Measurements from ENCODE around the gene TARBP1. TPM values are rescaled to one million over a fixed set of nuclear protein-coding genes. Genes with fewer than 3 reads are reported as not detected.
A peak's percentile ranks its signal among the peaks of the same experiment; 100 is the strongest.

The TARBP1 gene
- total RNA-seq, 2 experiments from 2014 or later = 40.2 to 41.6 TPM

- intact Hi-C loops (cut with micrococcal nuclease) = loop anchor here (2.0 kb wide), 1 partner anchor 927 kb away; no protein-coding TSS in a partner anchor
- CTCF ChIA-PET = interaction anchor here (0.6 to 1.2 kb wide), 4 partner anchors 9 to 594 kb away, joined by 3 to 9 read pairs (median 4); no protein-coding TSS in a partner anchor
- peaks cover 41% of the 10 kb centered on the region for H3K4me1 Mint-ChIP-seq (ENCODE audit: low read depth)
- no peak overlapping the region for H3K27ac Mint-ChIP-seq
- H3K9me3 Mint-ChIP-seq = no peaks in the 10 kb centered on the region
- H3K36me3 Mint-ChIP-seq (ENCODE audit: low read depth) = no peaks in the 10 kb centered on the region
- H3K4me3 Mint-ChIP-seq = no peak overlapping the region
- no peak for DNase-seq
- H3K27me3 Mint-ChIP-seq (ENCODE audit: low read depth) = no peaks in the 10 kb centered on the region
Observed at GRCh38 chr1:234489698-234490077, 10.7 kb upstream of the TARBP1 start.

DNA sequence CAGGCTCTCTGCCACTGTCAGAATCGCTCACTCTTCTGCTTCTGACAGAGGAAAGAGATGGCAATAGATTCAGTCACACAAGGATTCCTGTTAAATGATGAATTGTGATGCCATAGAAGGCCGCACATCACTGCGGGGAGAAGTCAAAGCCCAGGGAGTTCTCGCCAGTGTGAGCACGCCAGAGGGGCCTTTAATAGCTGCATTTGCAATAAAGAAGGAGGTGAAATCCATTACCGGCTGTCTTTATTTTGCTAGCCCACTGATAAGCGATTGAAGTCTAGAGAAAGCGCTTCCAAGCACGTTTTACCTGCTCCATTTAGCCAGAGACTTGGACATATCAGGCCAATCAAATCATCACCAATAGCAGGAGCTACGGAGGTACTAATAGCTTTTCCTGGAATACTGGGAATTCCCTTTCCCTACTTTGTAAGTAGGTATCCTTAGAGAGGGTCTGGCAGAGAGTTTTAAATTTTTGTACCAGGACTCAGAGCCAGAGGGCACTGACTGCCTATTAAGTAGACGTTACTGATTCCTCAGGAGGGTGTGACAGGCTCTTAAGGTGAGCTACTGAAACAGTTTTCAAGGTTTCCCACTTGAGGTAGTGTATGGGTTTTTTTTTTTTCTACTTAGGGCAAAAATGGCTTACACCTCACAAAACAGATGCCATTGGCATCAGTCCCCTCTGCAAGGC lies 10.2 kb upstream of the TARBP1 start:
- peak overlapping the region; percentile 68 for H3K27ac Mint-ChIP-seq
- H3K9me3 Mint-ChIP-seq = no peaks in the 10 kb centered on the region
- no peak for DNase-seq
- CTCF ChIA-PET = interaction anchor here (0.9 to 1.2 kb wide), 3 partner anchors 10 to 595 kb away, joined by 3 to 9 read pairs (median 3); no protein-coding TSS in a partner anchor
- intact Hi-C loops (cut with micrococcal nuclease) = loop anchor here (2.0 kb wide), 1 partner anchor 928 kb away; no protein-coding TSS in a partner anchor
- H3K4me1 Mint-ChIP-seq (ENCODE audit: low read depth) = peaks cover 41% of the 10 kb centered on the region
- no peak overlapping the region for H3K4me3 Mint-ChIP-seq
- H3K27me3 Mint-ChIP-seq (ENCODE audit: low read depth) = no peaks in the 10 kb centered on the region
- no peaks in the 10 kb centered on the region for H3K36me3 Mint-ChIP-seq (ENCODE audit: low read depth)

- Mint-ChIP-seq H3K27ac (peak overlapping the region; percentile 91), H3K4me1 (ENCODE audit: low read depth) (peaks cover 41% of the 10 kb centered on the region), H3K9me3 (no peaks in the 10 kb centered on the region), H3K4me3 (peak overlapping the region; percentile 50), H3K27me3 (ENCODE audit: low read depth) (peaks cover 3% of the 10 kb centered on the region), H3K36me3 (ENCODE audit: low read depth) (no peaks in the 10 kb centered on the region)
- DNase-seq = peak; percentile 71
- CTCF ChIA-PET = interaction anchor here (0.6 to 2.4 kb wide), 10 partner anchors 11 to 609 kb away, joined by 3 to 20 read pairs (median 5); no protein-coding TSS in a partner anchor
- intact Hi-C loops (cut with micrococcal nuclease) = loop anchor here (1.0 to 2.0 kb wide), 6 partner anchors 13 to 928 kb away; no protein-coding TSS in a partner anchor
Observed at GRCh38 chr1:234488054-234489006, 9.4 kb upstream of the TARBP1 start.

DNA sequence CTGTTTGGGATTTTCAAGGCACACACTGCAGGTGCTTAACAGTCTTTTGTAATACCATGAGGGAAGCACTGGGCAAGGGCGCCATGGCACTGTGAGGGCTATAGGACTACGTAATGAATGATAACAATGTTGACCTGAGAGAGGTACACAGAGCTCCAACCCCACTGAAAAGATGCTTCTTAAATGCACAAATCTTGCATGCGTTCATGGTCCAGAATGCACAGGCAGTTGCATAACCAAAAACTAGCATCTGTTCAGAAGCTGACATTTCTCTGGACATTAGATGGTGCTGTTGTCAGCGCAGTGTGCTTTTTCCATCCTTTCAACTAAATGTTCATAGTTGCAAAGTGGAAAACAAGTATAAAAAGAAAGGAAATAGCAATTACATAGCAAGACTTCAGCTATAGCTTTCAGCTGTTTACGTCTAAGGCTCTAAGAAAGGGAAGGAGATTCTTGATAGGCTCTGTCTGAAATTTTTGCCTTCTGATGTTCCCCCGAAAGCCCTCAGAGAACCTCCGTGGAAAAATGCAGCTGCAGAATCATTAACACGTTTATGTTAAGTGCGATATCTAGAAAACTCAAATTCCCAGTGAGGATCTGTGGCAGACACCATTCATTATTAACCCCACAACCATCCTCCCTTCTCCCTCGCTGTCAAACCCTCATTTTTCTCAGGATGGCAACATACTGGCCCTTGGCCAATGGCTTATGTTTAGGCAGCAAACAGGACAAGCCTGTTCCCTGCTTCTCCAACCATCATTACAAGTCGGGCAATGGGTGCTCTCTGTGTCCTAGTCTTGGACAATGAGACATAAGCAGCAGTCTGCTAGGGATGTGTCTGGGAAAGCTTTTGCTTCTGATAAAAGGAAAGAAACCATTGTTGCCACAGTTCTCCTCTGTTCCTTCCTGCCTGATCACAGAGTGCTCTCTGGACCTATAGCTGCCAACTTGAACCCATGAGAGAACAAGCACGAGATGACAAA lies 8.2 kb upstream of the TARBP1 start:
- Mint-ChIP-seq H3K27ac (peak overlapping the region; percentile 91), H3K36me3 (ENCODE audit: low read depth) (no peaks in the 10 kb centered on the region), H3K4me1 (ENCODE audit: low read depth) (peaks cover 41% of the 10 kb centered on the region), H3K4me3 (no peak overlapping the region), H3K27me3 (ENCODE audit: low read depth) (peaks cover 10% of the 10 kb centered on the region), H3K9me3 (no peaks in the 10 kb centered on the region)
- CTCF ChIA-PET = interaction anchor here (0.6 to 2.4 kb wide), 17 partner anchors 9 to 610 kb away, joined by 3 to 20 read pairs (median 4); no protein-coding TSS in a partner anchor
- intact Hi-C loops (cut with micrococcal nuclease) = loop anchor here (1.0 kb wide), 2 partner anchors 528 to 596 kb away; no protein-coding TSS in a partner anchor
- peak; percentile 66 for DNase-seq

DNA sequence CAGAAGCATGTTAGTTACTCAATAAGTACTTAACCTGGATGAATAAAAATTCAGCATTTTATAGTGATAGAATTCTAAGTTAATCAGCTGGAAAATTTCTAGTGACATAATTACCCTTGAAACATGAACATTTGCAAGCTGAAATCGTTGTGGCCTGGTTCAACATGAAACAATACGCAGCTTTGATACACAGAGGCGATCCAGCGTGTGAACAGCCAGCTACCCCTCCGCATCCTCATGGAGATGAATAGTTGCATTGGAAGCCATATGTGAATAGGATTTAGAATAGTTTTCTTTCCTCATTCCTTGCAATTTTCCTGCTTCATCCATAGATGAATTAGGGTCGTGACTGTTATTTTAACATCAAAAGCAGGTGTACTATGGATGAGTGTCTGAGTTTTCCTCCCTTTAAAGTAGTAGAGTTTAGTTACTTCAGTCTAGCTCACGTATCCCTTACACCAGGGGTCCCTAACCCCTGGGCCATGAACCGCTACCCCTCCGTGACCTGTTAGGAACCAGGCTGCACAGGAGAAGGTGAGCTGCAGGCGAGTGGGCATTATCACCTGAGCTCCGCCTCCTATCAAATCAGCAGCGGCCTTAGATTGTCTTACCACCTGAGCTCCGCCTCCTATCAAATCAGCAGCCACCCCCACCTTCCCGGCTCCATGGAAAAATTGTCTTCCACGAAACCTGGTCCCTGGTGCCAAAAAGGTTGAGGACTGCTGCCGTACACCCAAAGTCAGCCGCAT lies 6.2 kb upstream of the TARBP1 start:
- H3K27me3 Mint-ChIP-seq (ENCODE audit: low read depth) = peaks cover 12% of the 10 kb centered on the region
- no peak overlapping the region for H3K4me3 Mint-ChIP-seq
- intact Hi-C loops (cut with micrococcal nuclease) = no loop called here
- H3K9me3 Mint-ChIP-seq = no peaks in the 10 kb centered on the region
- no peaks in the 10 kb centered on the region for H3K36me3 Mint-ChIP-seq (ENCODE audit: low read depth)
- peaks cover 40% of the 10 kb centered on the region for H3K4me1 Mint-ChIP-seq (ENCODE audit: low read depth)
- no peak overlapping the region for H3K27ac Mint-ChIP-seq
- CTCF ChIA-PET = interaction anchor here (0.7 kb wide), 2 partner anchors 599 to 618 kb away, joined by 3 to 4 read pairs; no protein-coding TSS in a partner anchor
- no peak for DNase-seq

DNA sequence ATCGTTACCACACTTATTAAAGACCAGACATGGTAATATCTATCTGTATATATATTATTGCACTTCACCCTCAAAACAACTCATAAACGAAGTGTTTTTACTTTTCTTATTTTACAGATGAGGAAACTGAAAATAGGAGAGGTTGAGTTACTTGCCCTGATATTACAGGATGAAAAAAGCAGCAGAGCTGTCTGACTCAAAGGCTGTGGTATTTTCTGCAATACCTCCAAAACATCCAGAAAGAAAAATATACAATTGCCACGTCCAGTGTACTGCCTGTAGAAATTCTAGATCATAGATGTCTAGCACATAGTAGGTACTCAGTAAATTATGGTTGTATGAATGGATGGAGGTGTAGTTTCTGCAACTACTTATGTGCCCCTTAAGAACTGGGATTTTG lies 5.2 kb upstream of the TARBP1 start:
- Mint-ChIP-seq H3K4me1 (ENCODE audit: low read depth) (peaks cover 41% of the 10 kb centered on the region), H3K4me3 (no peak overlapping the region), H3K27me3 (ENCODE audit: low read depth) (peaks cover 12% of the 10 kb centered on the region), H3K36me3 (ENCODE audit: low read depth) (no peaks in the 10 kb centered on the region), H3K27ac (no peak overlapping the region), H3K9me3 (no peaks in the 10 kb centered on the region)
- intact Hi-C loops (cut with micrococcal nuclease) = no loop called here
- DNase-seq = no peak
- CTCF ChIA-PET = interaction anchor here (0.6 to 0.7 kb wide), 2 partner anchors 29 to 116 kb away, joined by 3 read pairs; no protein-coding TSS in a partner anchor

DNA sequence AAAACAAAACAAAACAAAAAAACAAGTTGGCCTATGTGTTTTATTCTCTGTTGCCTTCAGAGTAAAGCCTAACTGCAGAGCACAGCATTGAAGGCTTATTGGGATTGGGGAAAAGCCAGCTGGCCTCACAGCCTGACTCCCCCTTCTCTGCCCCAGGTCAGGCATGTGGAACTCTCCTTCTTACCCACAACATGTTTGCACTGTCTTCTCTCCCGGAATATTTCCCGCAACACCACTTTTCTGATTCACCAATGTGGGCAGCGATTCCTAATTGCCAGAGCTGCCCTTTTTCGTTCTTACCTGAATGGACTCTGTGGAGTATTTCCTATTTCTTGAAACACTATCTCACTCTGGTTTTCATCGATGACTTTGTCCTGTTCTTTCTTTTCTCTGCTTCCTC lies 2.8 kb upstream of the TARBP1 start:
- DNase-seq = no peak
- CTCF ChIA-PET = interaction anchor here (0.5 to 0.7 kb wide), 2 partner anchors 17 to 530 kb away, joined by 3 read pairs; no protein-coding TSS in a partner anchor
- no peak overlapping the region for H3K4me3 Mint-ChIP-seq
- peaks cover 26% of the 10 kb centered on the region for H3K4me1 Mint-ChIP-seq (ENCODE audit: low read depth)
- no peaks in the 10 kb centered on the region for H3K9me3 Mint-ChIP-seq
- intact Hi-C loops (cut with micrococcal nuclease) = no loop called here
- no peak overlapping the region for H3K27ac Mint-ChIP-seq
- no peaks in the 10 kb centered on the region for H3K36me3 Mint-ChIP-seq (ENCODE audit: low read depth)
- peaks cover 12% of the 10 kb centered on the region for H3K27me3 Mint-ChIP-seq (ENCODE audit: low read depth)

GRCh38 chr1:234479866-234480265 lies 887 bp upstream of the TARBP1 start:
- intact Hi-C loops (cut with micrococcal nuclease) = loop anchor here (1.0 to 2.0 kb wide), 6 partner anchors 71 to 1025 kb away; partner anchors contain the start of genes ARID4B, B3GALNT2, COA6 and GGPS1
- Mint-ChIP-seq H3K4me1 (ENCODE audit: low read depth) (peaks cover 39% of the 10 kb centered on the region), H3K4me3 (no peak overlapping the region), H3K27ac (no peak overlapping the region), H3K36me3 (ENCODE audit: low read depth) (no peaks in the 10 kb centered on the region), H3K27me3 (ENCODE audit: low read depth) (peaks cover 12% of the 10 kb centered on the region), H3K9me3 (no peaks in the 10 kb centered on the region)
- DNase-seq = no peak
- CTCF ChIA-PET = interaction anchor here (1.4 kb wide), 1 partner anchor 124 kb away, joined by 6 read pairs; no protein-coding TSS in a partner anchor

DNA sequence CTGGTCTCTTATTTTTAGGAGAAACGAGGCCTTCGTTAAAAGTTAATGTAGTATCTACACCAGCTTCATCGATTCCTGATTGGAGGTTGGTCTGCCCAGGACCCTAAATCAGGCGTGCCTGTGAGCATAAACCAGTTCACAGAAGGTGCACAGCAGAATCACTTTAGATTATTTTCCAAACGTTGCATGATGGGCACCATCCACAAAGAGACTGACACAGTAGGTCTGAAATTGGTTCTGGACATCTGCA lies 256 bp upstream of the TARBP1 start:
- intact Hi-C loops (cut with micrococcal nuclease) = loop anchor here (1.0 to 2.0 kb wide), 6 partner anchors 70 to 1026 kb away; partner anchors contain the start of genes ARID4B, B3GALNT2, COA6 and GGPS1
- peak overlapping the region; percentile 66 for H3K4me3 Mint-ChIP-seq
- peaks cover 45% of the 10 kb centered on the region for H3K4me1 Mint-ChIP-seq (ENCODE audit: low read depth)
- H3K27me3 Mint-ChIP-seq (ENCODE audit: low read depth) = peaks cover 12% of the 10 kb centered on the region
- no peaks in the 10 kb centered on the region for H3K9me3 Mint-ChIP-seq
- CTCF ChIA-PET = interaction anchor here (1.4 kb wide), 1 partner anchor 125 kb away, joined by 6 read pairs; no protein-coding TSS in a partner anchor
- no peak overlapping the region for H3K27ac Mint-ChIP-seq
- no peak for DNase-seq
- H3K36me3 Mint-ChIP-seq (ENCODE audit: low read depth) = peaks cover 2% of the 10 kb centered on the region

DNA sequence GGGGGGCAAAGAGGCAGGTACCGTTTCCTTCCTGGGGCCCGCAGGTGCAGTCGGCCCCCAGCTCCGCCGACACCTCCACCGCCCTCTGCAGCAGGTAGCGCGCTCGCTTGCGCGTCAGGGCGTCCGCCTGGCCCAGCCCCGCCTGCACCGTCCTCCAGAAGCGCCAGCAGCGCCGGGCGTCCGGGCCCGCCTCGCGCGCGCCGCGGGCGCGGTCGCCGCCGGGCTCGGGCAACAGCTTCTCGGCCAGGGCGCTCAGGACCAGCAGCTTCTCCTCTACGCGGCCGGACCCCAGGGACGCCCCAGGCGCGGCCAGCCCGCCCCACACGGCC lies 863 bp downstream of the TARBP1 start:
- CTCF ChIA-PET = interaction anchor here (0.6 to 0.9 kb wide), 2 partner anchors 9 to 50 kb away, joined by 3 read pairs; no protein-coding TSS in a partner anchor
- H3K36me3 Mint-ChIP-seq (ENCODE audit: low read depth) = peaks cover 2% of the 10 kb centered on the region
- H3K27me3 Mint-ChIP-seq (ENCODE audit: low read depth) = peaks cover 9% of the 10 kb centered on the region
- peak overlapping the region; percentile 44 for H3K27ac Mint-ChIP-seq
- intact Hi-C loops (cut with micrococcal nuclease) = loop anchor here (2.0 kb wide), 5 partner anchors 69 to 1027 kb away; partner anchors contain the start of genes ARID4B, B3GALNT2 and GGPS1
- DNase-seq = peak; percentile 74
- H3K9me3 Mint-ChIP-seq = no peaks in the 10 kb centered on the region
- peak overlapping the region; percentile 79 for H3K4me3 Mint-ChIP-seq
- H3K4me1 Mint-ChIP-seq (ENCODE audit: low read depth) = peaks cover 55% of the 10 kb centered on the region

Measured in activated naive CD4-positive, alpha-beta T cell treated with anti-CD3 and anti-CD28 coated beads for 36 hours (primary cell).